Measurements from ENCODE around the gene ABHD17A. TPM values are rescaled to one million over a fixed set of nuclear protein-coding genes. Genes with fewer than 3 reads are reported as not detected.

Gene ABHD17A
- 10 to 100 TPM; 37.7 to 69.5 (median 43.3) TPM for polyA plus RNA-seq (ENCODE audit: insufficient read length in 10 of 10)
- long read RNA-seq, donor 1, full-length matches to known transcripts = 32 of 44 reads
- long read RNA-seq, donor 1, partial matches to known transcripts = 12 of 44 reads
- long read RNA-seq, donor 1, other reads (novel, unspliced or antisense) = 0 of 44 reads
- long read RNA-seq, donor 2, transcript ABHD17A-202 (5 exons, 1,757 nt) = major isoform, 22 of 22 reads
- long read RNA-seq, donor 2, partial matches to known transcripts = 0 of 22 reads
- long read RNA-seq, donor 2, other reads (novel, unspliced or antisense) = 0 of 22 reads
- long read RNA-seq, donor 3 = 0 reads
- long read RNA-seq, donor 4, transcript ABHD17A-202 (5 exons, 1,757 nt) = major isoform, 26 of 34 reads
- long read RNA-seq, donor 4, partial matches to known transcripts = 8 of 34 reads
- long read RNA-seq, donor 4, other reads (novel, unspliced or antisense) = 0 of 34 reads
- long read RNA-seq, donor 5, transcript ABHD17A-202 (5 exons, 1,757 nt) = major isoform, 36 of 58 reads
- long read RNA-seq, donor 5, partial matches to known transcripts = 22 of 58 reads
- long read RNA-seq, donor 5, other reads (novel, unspliced or antisense) = 0 of 58 reads
- long read RNA-seq, donor 6, transcript ABHD17A-202 (5 exons, 1,757 nt) = major isoform, 33 of 45 reads
- long read RNA-seq, donor 6, partial matches to known transcripts = 12 of 45 reads
- long read RNA-seq, donor 6, other reads (novel, unspliced or antisense) = 0 of 45 reads
- long read RNA-seq, donor 7, transcript ABHD17A-202 (5 exons, 1,757 nt) = major isoform, 22 of 35 reads
- long read RNA-seq, donor 7, partial matches to known transcripts = 13 of 35 reads
- long read RNA-seq, donor 7, other reads (novel, unspliced or antisense) = 0 of 35 reads
- long read RNA-seq, donor 8, transcript ABHD17A-202 (5 exons, 1,757 nt) = major isoform, 23 of 28 reads
- long read RNA-seq, donor 8, partial matches to known transcripts = 5 of 28 reads
- long read RNA-seq, donor 8, other reads (novel, unspliced or antisense) = 0 of 28 reads
- long read RNA-seq, donor 9, partial matches to known transcripts = 0 of 4 reads
- long read RNA-seq, donor 9, other reads (novel, unspliced or antisense) = 0 of 4 reads

DNA sequence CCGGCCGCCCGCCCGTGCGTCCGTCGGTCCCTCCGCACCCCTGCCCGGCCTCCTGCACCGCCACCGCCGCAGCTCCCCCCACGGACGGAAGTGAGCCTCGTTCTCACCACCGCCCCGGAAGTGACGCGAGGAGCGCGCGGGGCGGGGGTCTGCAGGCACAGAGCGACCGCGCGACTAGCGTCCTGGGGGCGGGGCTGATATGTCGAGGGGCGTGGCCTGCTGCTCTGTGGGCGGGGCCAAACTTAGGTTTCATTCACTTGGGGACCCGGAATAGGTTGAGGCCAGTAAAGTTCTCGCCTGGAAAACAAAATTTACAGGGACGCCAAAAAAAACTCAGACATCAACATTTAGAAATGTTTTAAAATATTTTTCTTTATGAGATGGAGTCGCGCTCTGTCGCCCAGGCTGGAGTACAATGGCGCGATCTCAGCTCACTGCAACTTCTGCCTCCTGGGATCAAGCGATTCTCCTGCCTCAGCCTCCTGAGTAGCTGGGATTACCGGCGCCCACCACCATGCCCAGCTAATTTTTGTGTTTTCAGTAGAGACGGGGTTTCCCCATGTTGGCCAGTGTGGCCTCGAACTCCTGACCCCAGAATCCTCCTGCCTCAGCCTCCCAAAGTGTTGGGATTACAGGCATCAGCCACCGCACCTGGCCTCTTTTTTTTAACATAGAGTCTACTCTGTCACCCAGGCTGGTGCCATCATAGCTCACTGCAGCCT lies at the start of gene ABHD17A:
Gene ABHD17A, minus strand, starts transcription at position 99 of the 722 bp plus-strand sequence. CDS start 3,930 bp downstream, outside the sequence.
- DNase-seq = peak; percentile 94 to 96 (median 96)

DNA sequence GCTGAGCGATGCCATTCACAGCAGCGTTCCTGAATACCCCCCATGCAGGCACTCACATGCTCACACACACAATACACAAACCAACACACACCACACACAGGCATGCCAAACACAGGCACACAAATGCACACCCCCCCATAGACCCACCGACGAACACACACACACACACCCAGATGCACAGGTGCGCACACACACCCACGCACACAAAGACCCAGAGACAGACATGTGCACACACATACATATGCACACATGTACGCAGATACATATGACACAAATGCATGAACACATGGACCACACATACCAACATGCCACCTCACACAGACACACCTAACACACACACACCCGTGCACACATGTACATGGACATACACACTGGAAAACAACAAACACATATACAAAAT lies 48.6 kb upstream of the ABHD17A start:
- DNase-seq = no peak

DNA sequence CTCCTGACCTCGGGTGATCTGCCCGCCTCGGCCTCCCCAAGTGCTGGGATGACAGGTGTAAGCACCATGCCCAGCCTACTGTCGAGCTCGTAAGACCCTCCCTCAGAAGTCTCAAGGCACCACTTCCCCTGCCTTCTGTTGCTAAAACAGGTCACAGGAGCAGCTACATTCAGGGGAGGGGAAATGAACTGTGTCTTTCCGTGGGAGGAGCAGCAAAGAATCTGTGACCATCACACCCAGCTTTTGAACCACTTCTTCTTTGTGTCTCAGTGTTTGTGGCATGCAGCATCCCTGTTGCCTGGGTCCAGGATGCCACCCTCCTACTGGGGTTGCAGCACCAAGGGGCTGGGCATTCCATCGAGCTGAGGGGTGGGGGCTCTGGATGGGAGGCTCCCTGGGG lies 47.9 kb upstream of the ABHD17A start:
- DNase-seq = no peak

DNA sequence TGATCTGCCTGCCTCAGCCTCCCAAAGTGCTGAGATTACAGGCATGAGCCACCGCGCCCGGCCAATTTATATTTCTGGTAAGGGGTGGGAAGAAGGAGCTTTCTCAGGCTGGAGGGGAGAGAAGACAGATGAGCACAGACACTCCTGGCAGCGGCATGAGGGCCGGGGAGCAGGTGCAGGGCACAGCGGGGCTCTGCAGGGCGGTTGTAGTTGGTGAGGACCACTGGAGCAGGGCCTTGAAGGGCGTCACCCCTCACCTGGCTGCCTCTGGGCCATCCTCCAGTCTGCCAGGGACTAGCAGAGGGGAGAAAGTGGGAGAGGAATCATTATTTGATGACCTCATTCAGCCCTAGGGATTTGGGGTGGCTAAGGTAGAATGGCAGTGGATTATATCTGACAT lies 47.1 kb upstream of the ABHD17A start:
- DNase-seq = no peak

DNA sequence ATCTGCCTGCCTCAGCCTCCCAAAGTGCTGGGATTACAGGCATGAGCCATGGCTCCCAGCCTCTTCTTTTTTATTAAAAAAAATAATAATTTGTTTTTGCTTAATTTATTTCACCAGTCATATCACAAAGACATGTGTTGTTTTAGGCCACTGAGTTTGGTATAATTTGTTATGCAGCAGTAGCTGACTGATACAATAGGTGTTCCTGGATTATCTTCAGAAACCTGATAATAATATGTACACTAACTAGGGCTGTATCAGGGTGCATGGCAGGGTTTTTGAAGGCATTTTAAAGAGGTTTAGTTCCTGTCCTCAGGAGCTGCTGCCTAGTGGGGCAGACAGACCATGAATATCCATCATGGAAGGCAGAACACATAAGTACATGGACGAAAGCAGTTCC lies 46.1 kb upstream of the ABHD17A start:
- no peak for DNase-seq

DNA sequence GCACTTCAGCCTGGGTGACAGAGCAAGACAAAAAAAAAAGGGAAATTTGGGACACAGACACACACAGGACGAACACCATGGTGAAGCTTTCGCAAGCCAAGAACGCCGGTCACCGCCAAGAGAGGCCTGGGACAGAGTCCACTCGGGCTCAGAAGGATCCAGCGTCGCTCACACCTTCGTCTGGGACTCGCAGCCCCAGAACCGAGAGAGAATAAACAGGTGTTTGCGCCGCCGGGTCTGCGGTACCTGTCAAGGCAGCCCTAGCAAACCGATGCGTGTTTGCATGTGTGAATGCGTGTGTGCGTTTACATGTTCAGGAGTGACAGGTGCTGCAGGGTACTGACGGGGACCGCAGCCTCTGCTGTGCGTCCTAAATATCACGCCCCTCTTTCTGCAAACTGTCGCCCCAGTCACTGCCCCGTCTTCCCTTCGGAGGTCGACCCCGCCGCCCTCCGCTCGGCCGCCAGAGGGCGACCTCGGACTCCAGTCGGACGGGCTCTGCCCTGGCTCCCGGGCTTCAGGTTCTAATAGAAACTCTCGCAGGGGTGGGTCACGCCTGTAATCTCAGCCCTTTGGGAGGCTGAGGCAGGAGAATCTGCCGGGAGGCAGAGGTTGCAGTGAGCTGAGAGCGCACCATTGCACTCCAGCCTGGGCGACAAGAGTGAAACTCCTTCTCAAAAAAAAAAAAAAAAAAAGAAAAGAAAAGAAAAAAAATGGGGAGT lies 43.9 kb upstream of the ABHD17A start:
- peak; percentile 57 to 86 (median 72) for DNase-seq

DNA sequence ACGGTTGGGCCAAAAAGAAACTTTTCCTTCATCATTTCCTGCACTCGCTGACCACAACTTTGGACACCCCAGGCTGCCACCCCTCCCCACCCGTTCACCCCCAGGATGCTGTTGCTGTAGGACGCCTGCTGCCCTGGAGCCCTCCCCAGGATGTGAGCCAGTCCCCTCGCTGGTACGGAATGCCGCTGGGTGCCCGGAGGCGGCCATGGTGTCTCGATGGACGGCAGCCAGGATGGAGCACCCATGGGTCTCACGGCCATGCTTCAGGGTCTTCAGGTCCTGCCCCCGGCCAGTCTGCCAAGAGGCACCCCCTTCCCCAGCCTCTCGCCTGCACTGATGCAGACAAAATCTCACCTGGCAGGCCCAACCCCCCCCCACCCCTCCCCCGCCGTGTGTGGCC lies 40.2 kb upstream of the ABHD17A start:
- DNase-seq = no peak

DNA sequence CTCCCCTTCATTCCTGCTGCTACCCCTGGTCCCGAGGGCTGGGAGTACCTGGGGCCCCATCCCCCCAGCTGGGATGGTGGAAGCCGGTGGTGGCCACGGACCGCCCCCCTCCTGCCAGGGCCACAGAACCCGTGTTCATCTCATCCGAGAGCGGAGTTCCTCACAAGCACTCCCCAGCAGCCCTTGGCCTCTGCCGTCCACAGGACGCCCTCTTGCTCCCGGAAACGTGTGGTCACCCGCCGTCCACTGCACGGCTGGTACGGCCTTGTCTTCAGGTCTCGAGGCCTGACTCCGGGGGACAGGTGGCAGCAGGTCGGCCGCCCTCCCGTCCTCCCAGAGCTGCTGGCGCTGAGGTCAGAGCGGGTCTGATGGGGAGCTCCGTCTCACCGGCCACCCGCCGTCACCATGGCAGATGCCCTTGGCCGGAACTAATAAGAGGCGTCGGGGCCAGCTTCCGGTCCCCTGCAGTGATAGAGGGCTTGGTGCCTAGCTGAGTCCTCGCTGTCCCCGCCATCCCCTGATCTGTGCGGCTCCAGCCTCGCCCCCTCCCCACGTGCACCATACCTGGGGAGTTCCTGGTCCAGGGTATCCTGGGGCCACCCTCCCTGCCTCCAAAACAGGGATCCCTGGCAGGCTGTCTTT lies 39.1 kb upstream of the ABHD17A start:
- no peak for DNase-seq

DNA sequence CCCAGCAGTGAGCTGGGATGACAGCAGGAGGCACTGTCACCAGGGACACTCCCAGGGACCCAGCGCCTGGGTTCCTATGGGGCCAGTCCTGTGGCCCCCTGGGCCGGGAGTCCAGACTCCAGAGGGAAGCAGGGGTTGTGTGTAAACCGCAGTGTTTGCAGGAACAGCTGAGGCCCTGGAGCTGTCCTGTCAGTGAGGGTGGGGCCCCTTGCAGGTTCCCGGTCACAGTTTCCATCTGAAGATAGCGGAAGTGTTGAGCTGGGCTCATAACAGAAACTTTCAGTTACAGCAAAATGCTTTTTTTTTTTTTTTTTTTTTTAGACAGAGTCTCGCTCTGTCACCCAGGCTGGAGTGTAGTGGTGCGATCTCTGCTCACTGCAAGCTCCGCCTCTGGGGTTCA lies 38.0 kb upstream of the ABHD17A start:
- DNase-seq = no peak

DNA sequence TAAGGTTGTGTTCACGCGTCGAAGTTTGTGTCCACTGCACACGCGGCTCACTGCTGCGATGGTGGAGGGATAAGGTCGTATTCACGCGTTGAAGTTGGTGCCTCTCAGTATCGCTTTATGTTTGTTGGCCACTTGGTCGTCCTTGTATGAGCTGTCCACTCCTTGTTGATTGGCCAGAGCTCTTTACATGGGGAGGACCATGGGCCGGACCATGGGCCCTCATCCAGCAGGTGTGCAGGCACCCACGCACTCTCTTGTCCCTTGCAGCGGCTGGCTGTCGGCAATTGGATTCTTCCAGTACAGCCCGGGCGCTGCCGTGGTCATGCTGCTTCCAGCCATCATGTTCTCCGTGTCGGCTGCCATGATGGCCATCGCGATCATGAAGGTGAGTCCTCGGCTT lies 37.5 kb upstream of the ABHD17A start:
- DNase-seq = no peak

DNA sequence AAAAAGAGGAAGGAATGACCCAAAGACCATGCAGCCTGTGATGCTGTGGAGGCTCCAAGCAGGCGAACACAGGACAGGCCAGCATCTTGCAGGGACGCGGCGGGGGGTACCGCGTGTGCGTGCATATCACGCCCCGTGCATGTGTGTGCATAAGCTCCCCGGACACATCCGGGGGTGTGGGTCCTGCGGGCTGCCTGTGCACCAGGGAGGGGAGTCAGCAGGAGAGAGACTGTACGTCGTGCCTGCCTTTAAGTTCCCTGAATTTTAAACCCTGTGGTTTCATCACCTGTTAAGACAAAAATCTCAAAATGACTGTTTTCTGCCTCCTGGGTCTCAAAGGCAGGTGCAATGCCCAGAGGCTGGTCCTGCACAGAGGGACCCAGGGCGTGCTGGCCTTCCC lies 36.5 kb upstream of the ABHD17A start:
- no peak for DNase-seq

DNA sequence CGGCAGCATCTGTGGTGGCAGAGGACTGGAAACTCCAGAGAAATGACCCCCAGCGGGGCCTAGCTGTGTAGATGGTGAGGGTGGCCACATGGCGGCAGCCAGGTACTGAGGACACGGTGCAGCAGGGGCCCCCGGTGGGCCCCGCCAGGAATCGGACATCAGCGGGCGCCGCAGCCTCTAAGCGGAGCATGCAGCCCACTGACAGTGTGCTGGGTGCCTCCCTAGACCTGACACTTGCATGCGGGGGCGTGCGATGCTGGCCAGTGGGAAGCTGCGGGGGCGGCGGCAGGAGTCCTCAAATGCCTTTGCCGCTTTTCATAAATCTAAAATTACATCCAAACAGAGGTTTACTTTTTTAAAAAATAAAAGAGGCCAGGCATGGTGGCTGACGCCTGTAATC lies 36.0 kb upstream of the ABHD17A start:
- no peak for DNase-seq

DNA sequence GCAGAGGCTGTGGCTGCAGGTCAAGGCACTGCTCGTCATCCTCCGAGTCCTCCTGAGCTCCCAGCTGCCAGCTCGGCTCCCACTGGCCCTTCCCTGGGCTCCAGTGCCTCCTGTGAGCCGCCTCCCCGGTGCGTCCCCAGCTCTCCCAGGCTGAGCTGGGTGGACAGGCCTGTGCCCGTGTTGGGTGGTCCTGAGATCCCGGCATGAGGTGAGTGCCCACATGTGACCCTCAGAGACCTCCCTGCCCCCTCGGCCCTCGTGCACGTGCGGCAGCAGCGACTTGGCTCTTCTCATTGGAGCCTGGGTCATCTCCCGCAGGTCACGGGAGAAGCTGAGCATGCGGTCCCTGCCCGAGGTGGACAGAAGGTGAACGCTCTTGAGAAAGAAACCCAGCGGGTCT lies 35.3 kb upstream of the ABHD17A start:
- no peak for DNase-seq

DNA sequence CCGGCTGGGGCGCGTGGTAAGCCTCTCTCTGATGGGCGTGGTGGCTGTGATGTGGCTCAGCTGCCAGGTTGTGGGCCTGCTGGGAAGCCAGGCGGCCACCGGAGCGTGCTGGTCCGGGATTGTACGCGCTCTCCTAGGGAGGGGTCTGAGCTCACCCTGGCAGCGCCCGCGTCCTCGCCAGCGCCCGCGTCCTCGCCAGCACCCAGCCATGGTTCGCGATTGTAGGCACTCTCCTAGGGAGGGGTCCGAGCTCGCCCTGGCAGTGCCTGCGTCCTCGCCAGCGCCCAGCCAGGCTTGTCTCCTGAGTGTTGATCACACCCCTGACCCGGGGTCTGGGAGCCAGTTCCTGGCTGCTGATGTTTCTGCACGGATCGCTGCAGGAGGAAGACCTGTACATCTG lies 33.7 kb upstream of the ABHD17A start:
- DNase-seq = no peak

DNA sequence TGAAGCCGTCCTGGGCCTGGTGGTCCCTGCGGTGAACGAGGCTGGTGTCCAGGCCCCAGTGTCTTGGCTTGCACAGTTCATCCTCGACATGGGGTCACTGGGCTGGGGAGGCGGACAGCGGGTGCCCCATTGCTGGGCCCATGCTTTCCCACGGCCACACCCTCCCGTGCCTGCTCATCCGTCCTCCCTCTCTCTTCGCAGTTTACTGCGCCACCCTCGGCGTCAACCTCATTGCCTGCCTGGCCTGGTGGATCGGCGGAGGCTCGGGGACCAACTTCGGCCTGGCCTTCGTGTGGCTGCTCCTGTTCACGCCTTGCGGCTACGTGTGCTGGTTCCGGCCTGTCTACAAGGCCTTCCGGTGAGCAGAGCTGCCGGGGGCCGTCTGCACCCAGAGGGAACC lies 32.6 kb upstream of the ABHD17A start:
- DNase-seq = no peak

DNA sequence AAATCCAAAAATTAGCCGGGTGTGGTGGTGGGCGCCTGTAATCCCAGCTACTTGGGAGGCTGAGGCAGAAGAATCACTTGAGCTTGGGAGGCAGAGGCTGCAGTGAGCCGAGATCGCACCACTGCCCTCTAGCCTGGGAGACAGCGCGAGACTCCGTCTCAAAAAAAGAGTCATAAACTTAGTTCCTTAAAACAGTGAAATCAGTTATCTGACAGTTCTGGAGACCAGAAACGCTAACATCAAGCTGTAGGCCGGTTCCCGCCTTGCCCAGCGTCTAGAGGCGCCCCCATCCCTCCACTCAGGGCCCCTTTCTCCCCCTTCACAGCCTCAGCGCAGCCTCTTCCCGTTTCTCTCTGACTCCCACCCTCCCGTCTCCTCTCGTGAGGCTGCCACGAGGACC lies 31.9 kb upstream of the ABHD17A start:
- DNase-seq = no peak

DNA sequence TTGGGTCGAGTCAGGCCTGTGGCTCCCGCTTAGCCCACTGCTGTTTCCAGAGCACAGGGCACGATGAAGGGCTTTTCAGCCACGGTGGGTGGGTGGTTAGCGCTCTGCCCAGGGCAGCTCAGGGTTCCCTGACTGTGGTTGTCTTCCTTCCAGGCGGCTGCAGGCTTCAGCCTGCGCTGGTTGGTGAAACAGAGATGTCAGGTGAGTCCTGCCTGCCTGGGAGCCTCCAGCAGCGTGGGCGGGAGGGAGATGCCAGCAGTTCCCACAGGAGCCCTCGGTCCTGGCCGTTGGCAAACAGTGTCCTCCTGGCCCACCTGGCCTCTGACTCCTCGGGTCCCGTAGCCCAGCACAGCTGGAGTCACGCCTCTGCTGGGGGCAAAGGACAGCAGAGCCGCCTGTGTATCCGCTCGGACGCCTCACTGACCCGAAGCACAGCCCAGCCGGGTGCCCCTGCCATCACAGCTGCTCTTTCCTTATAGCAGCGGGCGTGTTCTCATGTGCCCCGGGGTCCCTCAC lies 29.6 kb upstream of the ABHD17A start:
- DNase-seq = no peak

DNA sequence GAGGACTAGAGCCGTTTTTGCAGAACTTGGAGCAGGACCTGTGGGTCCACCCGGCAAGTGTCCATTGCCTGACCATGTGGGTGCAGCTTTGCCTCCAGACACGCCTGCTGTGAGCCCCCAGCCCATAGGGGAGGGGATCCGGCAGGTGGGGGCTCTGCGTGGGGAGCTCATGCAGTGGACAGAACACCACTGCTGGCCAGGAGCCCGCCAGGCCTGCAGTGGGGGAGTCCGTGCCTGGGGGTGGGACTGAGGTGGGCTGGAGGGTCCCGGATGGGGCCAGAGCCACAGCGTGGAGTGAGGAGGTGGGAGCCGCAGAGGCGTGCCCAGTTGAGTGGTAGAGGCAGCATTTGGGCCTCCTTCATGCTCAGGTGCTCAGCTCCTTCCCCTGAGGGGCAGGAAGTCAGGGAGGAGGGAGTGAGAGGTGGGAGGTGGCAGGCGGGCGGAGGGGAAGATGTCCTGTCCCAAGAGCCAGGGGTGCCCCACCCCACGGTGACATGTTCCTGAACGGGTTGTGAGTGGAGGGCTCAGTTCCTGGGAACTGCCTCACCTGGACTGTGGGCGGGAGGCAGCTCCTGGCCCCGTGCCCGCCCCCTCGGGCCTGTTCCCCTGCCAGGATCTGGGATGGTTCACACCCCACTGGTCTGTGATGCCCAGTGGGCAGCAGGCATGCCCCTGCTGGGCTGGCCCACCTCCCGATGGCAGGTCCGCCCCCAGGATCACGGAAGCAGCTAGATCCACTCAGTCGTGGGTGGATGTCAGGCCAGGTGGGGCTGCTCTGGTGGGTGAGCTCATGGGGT lies 28.7 kb upstream of the ABHD17A start:
- DNase-seq = no peak

DNA sequence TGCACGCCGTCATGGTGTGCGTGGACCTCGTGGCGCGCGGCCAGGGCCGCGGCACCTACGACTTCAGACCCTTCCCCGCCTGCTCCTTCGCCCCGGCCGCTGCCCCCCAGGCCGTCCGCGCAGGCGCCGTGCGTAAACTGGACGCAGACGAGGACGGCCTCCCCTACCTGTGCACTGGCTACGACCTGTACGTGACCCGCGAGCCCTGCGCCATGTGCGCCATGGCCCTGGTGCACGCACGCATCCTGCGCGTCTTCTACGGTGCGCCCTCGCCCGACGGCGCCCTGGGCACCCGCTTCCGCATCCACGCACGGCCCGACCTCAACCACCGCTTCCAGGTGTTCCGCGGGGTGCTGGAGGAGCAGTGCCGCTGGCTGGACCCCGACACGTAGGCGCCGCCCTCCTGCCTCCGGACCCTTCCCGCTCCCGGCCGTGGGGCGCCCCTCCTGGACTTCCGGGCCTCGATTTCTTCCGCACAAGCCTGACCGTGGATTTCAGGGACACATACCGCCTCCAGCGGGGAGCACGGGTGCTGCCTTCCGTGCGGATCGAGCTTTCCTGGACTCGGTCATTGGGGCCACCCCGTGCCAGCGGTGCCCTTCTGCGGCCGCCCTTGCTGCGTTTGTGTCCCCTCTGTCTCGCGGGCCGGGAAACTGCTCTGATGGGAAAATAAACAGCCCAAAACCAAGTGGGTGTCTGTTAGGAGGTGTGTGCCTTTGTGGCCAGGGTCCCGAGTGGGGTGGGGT lies 27.6 kb upstream of the ABHD17A start:
- no peak for DNase-seq
